Fibroblast of mammary gland (primary cell): ENCODE results near the gene SKA3.

Experiments used
- DNase-seq: peaks from one replicate; pipeline ENCODE4 v3.0.0-alpha.2; 2010; ENCODE audit warnings: low read depth
- H3K4me3 ChIP-seq: 2 replicates; pipeline ENCODE4 v1.5.1; 2011; ENCODE audit warnings: low read depth, mild to moderate bottlenecking, low read length, moderate library complexity; ENCODE audit not compliant: control insufficient read depth
- CTCF ChIP-seq: conservative IDR thresholded peaks from 2 replicates; pipeline ENCODE4 v1.5.1; 2011; ENCODE audit warnings: low read depth, low read length, inconsistent platforms; ENCODE audit not compliant: control insufficient read depth, insufficient read depth

SKA3 gene

DNA sequence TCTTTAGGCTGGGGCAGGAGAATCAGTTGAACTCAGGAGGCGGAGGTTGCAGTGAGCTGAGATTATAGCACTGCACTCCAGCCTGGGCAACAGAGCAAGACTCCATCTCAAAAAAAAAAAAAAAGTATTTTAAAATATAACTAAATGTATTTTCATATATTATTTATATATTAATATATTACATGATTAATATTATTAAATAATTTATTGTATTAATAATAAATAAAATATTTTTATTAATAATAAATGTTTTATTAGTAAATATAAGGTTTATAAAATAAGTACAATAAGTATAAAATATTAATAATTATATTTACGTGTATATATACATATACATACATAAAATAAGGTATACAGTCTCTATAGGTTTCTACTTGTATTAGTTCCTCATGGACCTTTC is 56.8 kb downstream of the SKA3 start:
- TF ChIP-seq CTCF: no peak
- no peak overlapping the region for H3K4me3 ChIP-seq
- DNase-seq: no peak

DNA sequence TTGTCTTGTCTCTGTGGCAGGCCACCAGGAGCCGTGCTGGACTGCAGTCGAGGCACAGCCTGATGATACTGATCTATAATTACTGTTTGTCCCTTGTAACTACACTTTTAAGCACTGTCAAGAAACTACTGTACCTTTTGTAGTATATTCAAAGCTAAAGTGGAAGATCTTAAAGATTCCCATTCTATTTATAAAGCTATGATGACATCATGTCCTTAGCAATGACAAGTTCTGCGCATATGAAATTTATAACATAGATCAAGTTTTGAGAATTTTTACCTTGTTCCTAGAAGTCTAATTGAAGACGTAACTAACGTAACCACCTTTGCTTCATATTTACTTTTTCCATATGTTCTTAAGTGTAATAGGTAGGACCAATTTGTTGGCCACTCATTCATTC is 58.2 kb downstream of the SKA3 start:
- no peak for TF ChIP-seq CTCF
- no peak overlapping the region for H3K4me3 ChIP-seq
- no peak for DNase-seq

DNA sequence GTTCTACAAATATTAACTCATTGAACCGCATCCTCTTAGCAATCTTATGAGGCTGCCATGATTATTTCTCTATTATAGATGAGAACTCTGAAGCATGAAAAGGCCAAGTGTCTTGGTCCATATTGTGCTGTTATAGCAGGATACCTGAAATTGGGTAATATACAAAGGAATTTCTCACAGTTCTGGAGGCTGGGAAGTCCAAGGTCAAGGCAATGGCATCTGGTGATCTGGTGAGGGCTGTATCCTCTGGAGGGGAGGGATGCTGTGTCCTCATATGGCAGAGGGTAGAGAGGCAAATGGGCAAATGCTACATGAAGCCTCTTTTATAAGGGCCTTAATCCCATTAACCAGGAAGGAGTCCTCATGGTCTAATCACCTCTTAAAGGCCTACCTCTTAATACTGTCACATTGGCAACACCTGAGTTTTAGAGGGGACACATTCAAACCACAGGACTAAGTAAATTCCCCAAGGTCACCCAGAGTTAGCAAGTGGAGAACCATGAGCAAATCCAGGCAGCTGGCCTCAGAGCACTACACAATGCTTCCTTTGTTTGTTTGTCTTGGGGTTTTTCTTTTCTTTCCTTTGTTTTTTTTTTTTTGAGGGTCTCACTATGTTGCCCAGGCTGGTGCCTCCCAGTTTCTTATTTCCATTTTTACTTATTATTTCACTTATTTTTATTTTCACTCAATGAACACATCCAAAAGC is 59.1 kb downstream of the SKA3 start:
- TF ChIP-seq CTCF: no peak
- no peak for DNase-seq

GRCh38 chr13:21116141-21116540 is 60.2 kb downstream of the SKA3 start:
- H3K4me3 ChIP-seq: no peak overlapping the region
- no peak for TF ChIP-seq CTCF

More for the DNA sequence above, 59.1 kb downstream of the SKA3 start:
- no peak overlapping the region for H3K4me3 ChIP-seq

DNA sequence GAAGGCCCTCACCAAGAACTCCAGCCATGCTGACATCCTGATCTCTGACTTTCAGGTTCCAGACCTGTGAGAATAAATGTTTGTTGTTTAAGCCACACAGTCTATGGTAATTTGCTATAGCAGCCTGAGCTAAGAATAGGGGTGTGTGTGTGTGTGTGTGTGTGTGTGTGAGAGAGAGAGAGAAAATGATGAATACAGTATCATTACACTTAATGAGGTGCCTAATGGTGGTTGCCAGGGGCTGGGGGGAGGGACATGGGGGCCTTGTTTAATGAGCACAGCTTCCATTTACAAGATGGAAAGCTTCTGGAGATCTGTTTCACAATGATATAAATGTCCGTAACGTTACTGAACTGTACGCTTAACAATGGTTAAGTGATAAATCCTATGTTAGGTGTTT is 61.1 kb downstream of the SKA3 start:
- no peak overlapping the region for H3K4me3 ChIP-seq
- no peak for TF ChIP-seq CTCF
- no peak for DNase-seq

More at GRCh38 chr13:21116141-21116540, 60.2 kb downstream of the SKA3 start:
- no peak for DNase-seq

- no peak for TF ChIP-seq CTCF
- DNase-seq: no peak
- no peak overlapping the region for H3K4me3 ChIP-seq
These were observed 64.8 kb downstream of the SKA3 start for GRCh38 chr13:21111546-21111945.

DNA sequence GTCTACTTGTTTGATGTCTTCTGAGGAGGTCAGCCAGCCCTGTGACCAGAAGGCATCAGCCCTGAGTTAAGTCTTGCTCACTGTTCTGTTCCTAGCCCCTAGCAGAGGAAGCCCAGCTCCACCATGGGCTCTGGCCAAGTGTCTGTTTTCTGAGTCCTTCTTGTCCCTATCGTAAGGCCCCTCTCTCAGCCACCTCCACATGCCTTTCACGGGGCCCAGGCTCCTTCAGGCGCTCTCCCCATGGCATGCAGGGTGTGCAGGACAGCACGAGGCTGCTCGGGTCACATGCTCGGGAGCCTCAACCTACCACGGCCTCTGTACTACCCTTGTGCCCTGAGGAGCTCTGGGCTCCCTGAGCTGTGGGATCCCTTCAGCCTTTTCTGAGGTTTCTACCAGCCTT is 67.2 kb downstream of the SKA3 start:
- no peak for TF ChIP-seq CTCF
- DNase-seq: no peak
- H3K4me3 ChIP-seq: no peak overlapping the region
